ENCODE results near the gene USP10.

Gene USP10

DNA sequence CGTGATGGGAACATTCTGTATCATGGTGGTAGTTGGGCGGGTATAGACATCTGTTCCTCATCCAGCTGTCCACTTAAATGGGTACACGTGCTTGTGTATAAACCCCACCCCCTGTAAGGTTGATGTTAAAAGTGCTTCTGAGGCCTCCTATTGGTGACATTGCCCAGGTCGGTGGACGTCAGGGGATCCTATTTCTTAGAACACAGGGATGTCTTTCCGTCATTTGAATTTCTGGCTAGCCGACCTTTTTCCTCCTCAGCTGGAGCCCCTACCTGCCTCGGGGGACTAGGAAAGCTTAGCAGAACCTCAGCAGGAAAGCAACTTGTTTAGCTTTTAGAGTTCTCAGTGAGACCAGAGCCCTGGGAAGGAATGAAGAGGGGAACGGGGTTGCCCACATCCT lies 103.3 kb downstream of the USP10 start:
- TF ChIP-seq, protein P1, sequence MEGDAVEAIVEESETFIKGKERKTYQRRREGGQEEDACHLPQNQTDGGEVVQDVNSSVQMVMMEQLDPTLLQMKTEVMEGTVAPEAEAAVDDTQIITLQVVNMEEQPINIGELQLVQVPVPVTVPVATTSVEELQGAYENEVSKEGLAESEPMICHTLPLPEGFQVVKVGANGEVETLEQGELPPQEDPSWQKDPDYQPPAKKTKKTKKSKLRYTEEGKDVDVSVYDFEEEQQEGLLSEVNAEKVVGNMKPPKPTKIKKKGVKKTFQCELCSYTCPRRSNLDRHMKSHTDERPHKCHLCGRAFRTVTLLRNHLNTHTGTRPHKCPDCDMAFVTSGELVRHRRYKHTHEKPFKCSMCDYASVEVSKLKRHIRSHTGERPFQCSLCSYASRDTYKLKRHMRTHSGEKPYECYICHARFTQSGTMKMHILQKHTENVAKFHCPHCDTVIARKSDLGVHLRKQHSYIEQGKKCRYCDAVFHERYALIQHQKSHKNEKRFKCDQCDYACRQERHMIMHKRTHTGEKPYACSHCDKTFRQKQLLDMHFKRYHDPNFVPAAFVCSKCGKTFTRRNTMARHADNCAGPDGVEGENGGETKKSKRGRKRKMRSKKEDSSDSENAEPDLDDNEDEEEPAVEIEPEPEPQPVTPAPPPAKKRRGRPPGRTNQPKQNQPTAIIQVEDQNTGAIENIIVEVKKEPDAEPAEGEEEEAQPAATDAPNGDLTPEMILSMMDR (conservative IDR thresholded peaks at IDR 0.05) = no peak

DNA sequence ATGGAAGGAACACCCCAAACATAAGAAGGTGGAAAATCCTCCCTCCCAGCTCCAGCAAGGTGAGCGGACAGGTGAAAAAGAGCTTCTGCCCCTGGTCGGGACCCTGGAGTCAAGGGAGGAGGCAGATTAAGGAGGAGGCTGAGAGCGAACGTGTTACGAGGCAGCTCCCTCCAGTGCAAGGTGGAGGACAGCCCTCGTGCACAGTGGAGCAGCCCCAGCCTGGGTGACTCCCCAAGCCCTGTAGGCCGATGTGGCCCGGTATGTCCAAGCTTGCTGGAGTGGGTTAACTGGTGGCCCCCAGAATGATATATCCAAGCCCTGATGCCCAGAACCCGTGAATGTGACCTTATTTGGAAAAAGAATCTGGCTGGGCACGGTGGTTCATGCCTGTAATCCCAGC lies 104.5 kb downstream of the USP10 start:
- no peak overlapping the region for H3K27ac ChIP-seq
- TF ChIP-seq, protein P1 (conservative IDR thresholded peaks at IDR 0.05) = no peak

More for the DNA sequence above, 103.3 kb downstream of the USP10 start:
- H3K27ac ChIP-seq = no peak overlapping the region

DNA sequence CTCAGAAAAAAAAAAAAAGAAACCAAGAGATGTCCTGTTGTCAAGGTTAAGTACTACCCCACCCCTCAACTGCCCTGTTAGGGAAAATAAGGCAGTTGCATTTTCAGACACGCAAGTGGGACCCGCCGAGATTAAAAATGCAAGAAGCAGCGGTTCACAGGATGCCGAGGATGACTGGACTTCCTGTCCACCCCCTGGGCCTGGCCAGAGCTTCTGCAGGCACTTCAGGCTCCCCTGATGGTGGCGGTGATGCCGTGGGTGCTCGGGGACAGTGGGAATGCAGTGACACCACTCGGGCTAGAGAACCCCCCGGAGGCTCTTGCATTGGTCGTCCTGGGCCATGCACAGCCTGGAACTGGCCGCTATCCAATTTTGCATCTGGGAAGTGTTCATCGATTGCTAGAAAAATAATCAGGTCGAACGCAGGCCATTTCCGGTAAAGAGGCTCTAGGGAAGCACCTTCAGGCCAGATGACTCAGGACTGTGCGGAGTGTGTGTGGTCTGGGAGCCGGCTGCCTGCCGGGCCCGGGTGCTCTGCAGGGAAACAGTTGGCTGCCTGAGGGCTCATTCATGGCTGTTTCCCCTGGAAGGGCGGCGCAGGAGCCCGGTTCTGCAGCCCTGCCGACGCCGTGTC lies 106.6 kb downstream of the USP10 start:
- TF ChIP-seq, protein P1 (conservative IDR thresholded peaks at IDR 0.05) = no peak
- H3K27ac ChIP-seq = no peak overlapping the region

DNA sequence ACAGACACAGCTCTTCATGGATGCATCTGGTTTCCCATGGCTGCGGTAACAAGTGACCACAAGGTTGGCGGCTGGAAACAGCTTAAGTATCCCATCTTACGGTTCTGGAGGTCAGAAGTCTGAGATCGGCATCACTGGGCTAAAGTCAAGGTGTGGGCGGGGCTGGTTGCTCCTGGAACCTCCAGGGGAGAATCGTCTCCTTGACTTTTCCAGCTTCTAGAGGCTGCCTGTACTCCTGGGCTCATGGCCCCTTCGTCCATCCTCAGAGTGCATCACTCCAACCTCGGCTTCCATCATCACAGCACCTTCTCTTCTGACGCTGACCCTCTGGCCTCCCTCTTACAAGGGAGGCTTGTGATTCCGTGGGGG lies 107.1 kb downstream of the USP10 start:
- TF ChIP-seq, protein P1 (conservative IDR thresholded peaks at IDR 0.05) = no peak
- no peak overlapping the region for H3K27ac ChIP-seq

DNA sequence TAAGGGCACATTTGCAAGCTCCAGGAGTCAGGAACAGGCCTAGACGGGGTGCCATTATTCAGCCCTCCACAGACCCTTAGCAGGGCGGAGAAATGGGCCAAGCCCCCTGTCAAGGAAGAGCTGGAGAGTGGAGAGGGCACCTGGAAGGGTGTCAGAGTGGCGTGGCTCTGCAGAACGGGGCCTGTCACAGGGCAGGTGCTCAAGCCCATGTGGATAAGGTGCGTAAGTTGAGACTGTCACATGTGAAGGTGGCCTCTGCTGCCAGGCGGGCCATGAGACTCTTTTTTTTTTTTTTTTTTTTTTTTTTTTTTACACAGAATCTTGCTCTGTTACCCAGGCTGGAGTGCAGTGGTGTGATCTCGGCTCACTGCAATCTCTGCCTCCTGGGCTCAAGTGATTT lies 108.0 kb downstream of the USP10 start:
- no peak overlapping the region for H3K27ac ChIP-seq
- TF ChIP-seq, protein P1 (conservative IDR thresholded peaks at IDR 0.05) = no peak

DNA sequence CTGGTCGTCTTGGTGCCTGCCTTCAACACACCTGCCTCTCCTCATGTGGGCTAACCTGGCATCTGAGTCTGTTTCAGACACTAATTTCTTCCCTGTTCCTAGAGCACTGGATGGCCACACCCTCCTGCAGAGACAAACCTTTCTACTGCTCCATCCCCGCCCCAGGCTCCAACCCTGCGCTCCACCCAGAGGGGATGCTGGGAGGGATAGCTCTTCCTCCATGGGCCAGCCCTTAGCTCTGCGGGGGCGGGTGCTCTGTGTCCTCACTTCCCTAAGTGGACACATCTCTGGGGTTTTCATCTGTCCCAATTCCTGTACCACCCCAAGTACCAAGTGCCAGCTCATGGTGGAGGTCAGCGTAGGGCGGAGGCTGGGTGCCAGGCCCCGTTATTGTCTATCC lies 109.0 kb downstream of the USP10 start:
- TF ChIP-seq, protein P1 (conservative IDR thresholded peaks at IDR 0.05) = no peak
- no peak overlapping the region for H3K27ac ChIP-seq

DNA sequence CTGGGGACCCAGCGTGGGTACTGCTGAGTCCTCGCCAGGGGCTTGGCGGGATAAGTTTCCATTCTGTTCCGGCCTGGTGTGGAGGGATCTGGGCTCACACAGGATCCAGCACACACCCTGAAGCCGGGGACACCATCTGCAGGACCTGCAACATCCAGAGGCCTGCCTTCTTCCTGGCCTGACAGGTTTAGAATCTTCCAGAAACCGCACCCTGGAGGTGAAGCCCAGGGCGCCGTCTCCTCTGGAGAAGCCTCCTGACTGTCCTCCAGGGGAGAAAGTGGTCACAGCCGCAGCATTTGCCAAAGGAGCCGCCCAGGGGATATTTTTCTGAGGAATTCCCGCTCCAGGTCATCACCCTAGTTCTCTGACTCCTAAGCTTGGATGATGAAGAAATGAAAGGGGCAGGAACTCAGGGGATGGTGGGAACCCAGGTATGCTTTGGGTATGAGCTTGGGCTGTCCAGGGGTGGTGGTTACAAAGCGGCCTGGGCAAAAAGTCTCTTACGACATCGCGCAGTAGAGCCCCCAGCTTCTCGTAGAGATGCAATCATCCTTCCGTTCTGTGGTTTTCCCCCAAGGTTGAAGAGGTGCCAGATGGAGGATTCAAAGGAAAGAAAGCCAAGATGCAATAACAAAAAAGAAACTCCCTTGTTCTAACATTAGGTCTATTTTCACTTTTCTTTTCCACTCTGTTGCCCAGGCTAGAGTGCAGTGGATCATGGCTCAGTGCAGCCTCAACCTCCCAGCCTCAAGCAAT lies 110.9 kb downstream of the USP10 start:
- H3K27ac ChIP-seq = no peak overlapping the region
- TF ChIP-seq, protein P1 (conservative IDR thresholded peaks at IDR 0.05) = no peak
